H1 (cell line): ENCODE measurements around the gene LTBP4. TPM values are rescaled to one million over a fixed set of nuclear protein-coding genes. Genes with fewer than 3 reads are reported as not detected.
A peak's percentile ranks its signal among the peaks of the same experiment; 100 is the strongest.

Source experiments
- BACH1 ChIP-seq: IDR thresholded peaks from 2 replicates; pipeline ENCODE4 v1.6.1; 2012; ENCODE audit warnings: low read length, improper control_type of control experiment
- CBX8 ChIP-seq: fragments of 300-800, 300-1000 bp; sonication (generic); IDR thresholded peaks from 2 replicates; pipeline ENCODE4 v1.7.1; 2016; ENCODE audit warnings: low read depth, low read length, borderline replicate concordance
- CEBPB ChIP-seq: IDR thresholded peaks from 2 replicates; pipeline ENCODE4 v1.6.1; 2012; ENCODE audit warnings: low read depth, low read length
- CTCF ChIP-seq, 3 experiments: IDR thresholded peaks; 1 replicate in 2 of 3; 2 replicates in 1 of 3; pipeline versions ENCODE4 v1.5.1 to v1.6.1; 2011; ENCODE audit warnings: low read length in 3 of 3, mild to moderate bottlenecking in 3 of 3, inconsistent platforms in 2 of 3, low read depth in 1 of 3, moderate library complexity in 1 of 3; ENCODE audit not compliant: insufficient read depth in 1 of 3; ENCODE audit errors: control extremely low read depth in 1 of 3
- EP300 ChIP-seq, 2 experiments: IDR thresholded peaks; 1 replicate in 1 of 2; 2 replicates in 1 of 2; pipeline ENCODE4 v1.6.1; 2011 to 2012; ENCODE audit warnings: low read depth in 2 of 2, low read length in 2 of 2, mild to moderate bottlenecking in 2 of 2, borderline replicate concordance in 1 of 2, inconsistent platforms in 1 of 2, moderate library complexity in 1 of 2
- EZH2 ChIP-seq: fragments of 200-600 bp; sonication (generic); IDR thresholded peaks from 2 replicates; pipeline ENCODE4 v1.7.1; 2012; ENCODE audit warnings: low read depth, mild to moderate bottlenecking, moderate library complexity, low read length, inconsistent platforms; ENCODE audit not compliant: severe bottlenecking
- GTF2F1 ChIP-seq: IDR thresholded peaks from 2 replicates; pipeline ENCODE4 v1.6.1; 2012; ENCODE audit warnings: low read depth, low read length, improper control_type of control experiment, borderline replicate concordance
- MAFK ChIP-seq: IDR thresholded peaks from 2 replicates; pipeline ENCODE4 v1.6.1; 2012; ENCODE audit warnings: low read depth, mild to moderate bottlenecking, improper control_type of control experiment, low read length
- POU5F1 ChIP-seq: IDR thresholded peaks from 2 replicates; pipeline ENCODE4 v1.6.1; 2011; ENCODE audit warnings: low read depth, mild to moderate bottlenecking, low read length, moderate library complexity
- RAD21 ChIP-seq, 2 experiments: IDR thresholded peaks in 1 of 2; conservative IDR thresholded peaks in 1 of 2; 2 replicates each; pipeline ENCODE4 v1.6.1; 2011; ENCODE audit warnings: low read depth in 2 of 2, low read length in 2 of 2, improper control_type of control experiment in 1 of 2, inconsistent platforms in 1 of 2, mild to moderate bottlenecking in 1 of 2, moderate library complexity in 1 of 2
- RNF2 ChIP-seq: fragments of 200-900, 300-1000 bp; sonication (generic); IDR thresholded peaks from 2 replicates; pipeline ENCODE4 v1.7.1; 2016; ENCODE audit warnings: borderline replicate concordance, low read depth, mild to moderate bottlenecking, antibody characterized with exemption, low read length; ENCODE audit not compliant: poor library complexity, severe bottlenecking; ENCODE audit errors: missing control alignments
- SIN3A ChIP-seq, 2 experiments: IDR thresholded peaks in 1 of 2; conservative IDR thresholded peaks in 1 of 2; 2 replicates each; pipeline ENCODE4 v1.6.1; 2011 to 2012; ENCODE audit warnings: low read length in 2 of 2, improper control_type of control experiment in 1 of 2, low read depth in 1 of 2, mild to moderate bottlenecking in 1 of 2
- SRF ChIP-seq: IDR thresholded peaks from 2 replicates; pipeline ENCODE4 v1.6.1; 2011; ENCODE audit warnings: mild to moderate bottlenecking, low read depth, low read length, moderate library complexity
- TAF7 ChIP-seq: optimal IDR thresholded peaks from 2 replicates; pipeline ENCODE3; 2011; ENCODE audit warnings: low read depth, mild to moderate bottlenecking, inconsistent platforms, low read length, moderate library complexity, borderline replicate concordance
- TCF12 ChIP-seq: IDR thresholded peaks from 2 replicates; pipeline ENCODE4 v1.6.1; 2011; ENCODE audit warnings: low read depth, mild to moderate bottlenecking, low read length
- TEAD4 ChIP-seq: IDR thresholded peaks from 2 replicates; pipeline ENCODE4 v1.6.1; 2012; ENCODE audit warnings: low read depth, low read length, inconsistent platforms, mixed read lengths
- ZNF274 ChIP-seq: IDR thresholded peaks from 2 replicates; pipeline ENCODE4 v1.7.0; 2012; ENCODE audit warnings: low read length, borderline replicate concordance; ENCODE audit errors: extremely low read depth
- polyA plus RNA-seq, 7 experiments: library from polyadenylated mRNA; depleted of rRNA in 3 of 7; stranded (reverse) in 5 of 7; unstranded in 2 of 7; fragments of >200 nt in 5 of 7; fragments of 200-250 nt in 2 of 7; gene quantifications; 1 replicate in 5 of 7; 2 replicates in 1 of 7; 4 replicates in 1 of 7; pipeline versions ENCODE4 v1.2.1 to v1.2.3, GENCODE V29; 2011 to 2013; ENCODE audit warnings: missing spikeins in 2 of 7, mixed read lengths in 2 of 7
- total RNA-seq: library from RNA; stranded (reverse); fragmentation: NEBNext Ultra II Directional; extraction: Animal tissue kit (Norgen Biotek cat#: 25700); gene quantifications from 2 replicates; pipeline ENCODE4 v1.2.1, GENCODE V29; 2021
- TF ChIP-seq, protein P1 (sequence below): IDR thresholded peaks from 2 replicates; pipeline ENCODE4 v1.6.1; 2012; ENCODE audit warnings: low read length, inconsistent platforms

Gene LTBP4
- total and polyA plus RNA-seq, 2 of the 8 experiments (the other 6 are each of a cell fraction or from before 2014, with no cell fraction given): 54.5 to 77.1 TPM

GRCh38 chr19:40605216-40605971 lies 4.2 kb downstream of the LTBP4 start (continued):
- no peak for TF ChIP-seq RNF2
- TF ChIP-seq GTF2F1: no peak
- TF ChIP-seq CTCF (IDR thresholded peaks at IDR 0.05; ENCODE audit: control extremely low read depth in 1 of 3, insufficient read depth in 1 of 3, low read depth in 1 of 3, low read length in 3 of 3): no peak
- TF ChIP-seq, protein P1, sequence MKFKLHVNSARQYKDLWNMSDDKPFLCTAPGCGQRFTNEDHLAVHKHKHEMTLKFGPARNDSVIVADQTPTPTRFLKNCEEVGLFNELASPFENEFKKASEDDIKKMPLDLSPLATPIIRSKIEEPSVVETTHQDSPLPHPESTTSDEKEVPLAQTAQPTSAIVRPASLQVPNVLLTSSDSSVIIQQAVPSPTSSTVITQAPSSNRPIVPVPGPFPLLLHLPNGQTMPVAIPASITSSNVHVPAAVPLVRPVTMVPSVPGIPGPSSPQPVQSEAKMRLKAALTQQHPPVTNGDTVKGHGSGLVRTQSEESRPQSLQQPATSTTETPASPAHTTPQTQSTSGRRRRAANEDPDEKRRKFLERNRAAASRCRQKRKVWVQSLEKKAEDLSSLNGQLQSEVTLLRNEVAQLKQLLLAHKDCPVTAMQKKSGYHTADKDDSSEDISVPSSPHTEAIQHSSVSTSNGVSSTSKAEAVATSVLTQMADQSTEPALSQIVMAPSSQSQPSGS: no peak
- TF ChIP-seq TAF7: no peak
- TF ChIP-seq EP300 (IDR thresholded peaks at IDR 0.05; ENCODE audit: borderline replicate concordance in 1 of 2, low read depth in 2 of 2, low read length in 2 of 2): no peak
- no peak for TF ChIP-seq POU5F1
- TF ChIP-seq SIN3A (conservative IDR thresholded peaks at IDR 0.05 in 1 of 2, IDR thresholded peaks at IDR 0.05 in 1 of 2; ENCODE audit: low read depth in 1 of 2, low read length in 2 of 2): 0 out of 4 replicates have a peak, but pooled peaks of 1 of the 2 experiments have one; percentile 36
- no peak for TF ChIP-seq TEAD4
- no peak for TF ChIP-seq BACH1
- no peak for TF ChIP-seq SRF
- TF ChIP-seq ZNF274: no peak
- TF ChIP-seq CBX8: no peak
- TF ChIP-seq CEBPB: no peak
- TF ChIP-seq EZH2: peak; percentile 41
- no peak for TF ChIP-seq TCF12
- peak in 1 of 2 experiments; percentile 11; a peak in 1 of 4 replicates for TF ChIP-seq RAD21 (IDR thresholded peaks at IDR 0.05 in 1 of 2, conservative IDR thresholded peaks at IDR 0.05 in 1 of 2; ENCODE audit: low read depth in 2 of 2, low read length in 2 of 2)
- TF ChIP-seq MAFK: no peak
